Neural progenitor cell (in vitro differentiated cells): ENCODE data around the gene TRIM2.

ENCODE experiments used
- EZH2 ChIP-seq: fragments of 200-600 bp; sonication (generic); IDR thresholded peaks from 2 replicates; pipeline ENCODE4 v1.6.1; 2017; ENCODE audit warnings: antibody characterized with exemption, mild to moderate bottlenecking, moderate library complexity
- TF ChIP-seq, protein P1 (sequence below): fragments of 200-600 bp; sonication (generic); IDR thresholded peaks from 2 replicates; pipeline ENCODE4 v1.5.1; 2017; ENCODE audit warnings: antibody characterized with exemption, mild to moderate bottlenecking

DNA sequence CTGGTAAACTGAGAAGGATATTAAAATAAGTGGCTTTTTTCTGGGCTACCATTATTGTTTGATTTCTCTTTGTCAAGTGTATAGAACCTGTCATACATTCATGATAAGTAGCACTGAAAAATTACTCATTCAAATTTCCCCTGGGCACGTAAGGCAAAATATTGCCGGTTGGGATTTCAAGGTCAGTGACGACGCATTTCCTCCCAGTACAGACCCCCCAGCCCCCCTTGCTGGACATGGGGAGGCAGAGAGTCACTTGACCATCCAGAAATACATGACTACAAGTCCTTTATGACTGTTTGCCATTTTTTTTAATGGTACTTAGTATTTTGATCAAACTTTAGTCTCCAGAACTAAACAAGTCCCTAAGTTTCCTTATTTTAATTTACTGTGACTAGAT lies 133.4 kb downstream of the TRIM2 start:
- TF ChIP-seq, protein P1, sequence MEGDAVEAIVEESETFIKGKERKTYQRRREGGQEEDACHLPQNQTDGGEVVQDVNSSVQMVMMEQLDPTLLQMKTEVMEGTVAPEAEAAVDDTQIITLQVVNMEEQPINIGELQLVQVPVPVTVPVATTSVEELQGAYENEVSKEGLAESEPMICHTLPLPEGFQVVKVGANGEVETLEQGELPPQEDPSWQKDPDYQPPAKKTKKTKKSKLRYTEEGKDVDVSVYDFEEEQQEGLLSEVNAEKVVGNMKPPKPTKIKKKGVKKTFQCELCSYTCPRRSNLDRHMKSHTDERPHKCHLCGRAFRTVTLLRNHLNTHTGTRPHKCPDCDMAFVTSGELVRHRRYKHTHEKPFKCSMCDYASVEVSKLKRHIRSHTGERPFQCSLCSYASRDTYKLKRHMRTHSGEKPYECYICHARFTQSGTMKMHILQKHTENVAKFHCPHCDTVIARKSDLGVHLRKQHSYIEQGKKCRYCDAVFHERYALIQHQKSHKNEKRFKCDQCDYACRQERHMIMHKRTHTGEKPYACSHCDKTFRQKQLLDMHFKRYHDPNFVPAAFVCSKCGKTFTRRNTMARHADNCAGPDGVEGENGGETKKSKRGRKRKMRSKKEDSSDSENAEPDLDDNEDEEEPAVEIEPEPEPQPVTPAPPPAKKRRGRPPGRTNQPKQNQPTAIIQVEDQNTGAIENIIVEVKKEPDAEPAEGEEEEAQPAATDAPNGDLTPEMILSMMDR = no peak
- no peak for TF ChIP-seq EZH2
